ENCODE measurements around the gene TBC1D4. TPM values are rescaled to one million over a fixed set of nuclear protein-coding genes. Genes with fewer than 3 reads are reported as not detected.

TBC1D4 gene
- total RNA-seq, 4 donors from 2014 or later: 20.2 to 74.7 (median 30.9) TPM

DNA sequence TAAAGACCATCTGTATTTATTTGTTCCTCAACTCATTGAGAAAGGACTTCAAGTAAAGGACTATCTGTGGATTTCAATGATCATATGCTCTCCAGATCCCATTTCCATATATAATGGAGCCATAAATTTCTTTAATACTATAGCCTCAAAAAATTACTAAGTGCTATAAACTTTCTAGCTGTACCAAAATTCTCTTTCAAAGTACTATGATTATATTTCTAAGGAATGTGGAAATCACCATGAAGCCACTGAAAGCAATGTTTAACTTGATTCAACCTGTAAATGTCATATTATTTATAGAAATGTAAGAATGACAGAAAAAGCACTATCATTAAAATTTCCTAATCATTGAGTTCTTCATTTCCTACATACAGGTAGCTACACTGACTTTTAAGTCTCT lies 20.7 kb downstream of the TBC1D4 start:
- TF ChIP-seq POLR2A (IDR thresholded peaks at IDR 0.05): no peak
- no peaks in the 10 kb centered on the region for H3K9me3 ChIP-seq
- intact Hi-C loops (cut with DNase I; ENCODE audit: low total_unique reads): no loop called here
- H3K27me3 ChIP-seq: no peaks in the 10 kb centered on the region
- H3K27ac ChIP-seq: no peak overlapping the region
- H3K4me3 ChIP-seq: no peak overlapping the region
- no peak for DNase-seq
- H3K36me3 ChIP-seq: no peaks in the 10 kb centered on the region
- no peaks in the 10 kb centered on the region for H3K4me1 ChIP-seq

GRCh38 chr13:75460644-75461043 lies 21.3 kb downstream of the TBC1D4 start:
- no peak overlapping the region for H3K4me3 ChIP-seq
- H3K36me3 ChIP-seq: no peaks in the 10 kb centered on the region
- no peak overlapping the region for H3K27ac ChIP-seq
- TF ChIP-seq, protein P1, sequence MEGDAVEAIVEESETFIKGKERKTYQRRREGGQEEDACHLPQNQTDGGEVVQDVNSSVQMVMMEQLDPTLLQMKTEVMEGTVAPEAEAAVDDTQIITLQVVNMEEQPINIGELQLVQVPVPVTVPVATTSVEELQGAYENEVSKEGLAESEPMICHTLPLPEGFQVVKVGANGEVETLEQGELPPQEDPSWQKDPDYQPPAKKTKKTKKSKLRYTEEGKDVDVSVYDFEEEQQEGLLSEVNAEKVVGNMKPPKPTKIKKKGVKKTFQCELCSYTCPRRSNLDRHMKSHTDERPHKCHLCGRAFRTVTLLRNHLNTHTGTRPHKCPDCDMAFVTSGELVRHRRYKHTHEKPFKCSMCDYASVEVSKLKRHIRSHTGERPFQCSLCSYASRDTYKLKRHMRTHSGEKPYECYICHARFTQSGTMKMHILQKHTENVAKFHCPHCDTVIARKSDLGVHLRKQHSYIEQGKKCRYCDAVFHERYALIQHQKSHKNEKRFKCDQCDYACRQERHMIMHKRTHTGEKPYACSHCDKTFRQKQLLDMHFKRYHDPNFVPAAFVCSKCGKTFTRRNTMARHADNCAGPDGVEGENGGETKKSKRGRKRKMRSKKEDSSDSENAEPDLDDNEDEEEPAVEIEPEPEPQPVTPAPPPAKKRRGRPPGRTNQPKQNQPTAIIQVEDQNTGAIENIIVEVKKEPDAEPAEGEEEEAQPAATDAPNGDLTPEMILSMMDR (IDR thresholded peaks at IDR 0.05): no peak
- TF ChIP-seq POLR2A (IDR thresholded peaks at IDR 0.05): no peak
- DNase-seq: no peak
- no peaks in the 10 kb centered on the region for H3K27me3 ChIP-seq
- intact Hi-C loops (cut with DNase I; ENCODE audit: low total_unique reads): no loop called here
- no peaks in the 10 kb centered on the region for H3K9me3 ChIP-seq
- H3K4me1 ChIP-seq: no peaks in the 10 kb centered on the region

DNA sequence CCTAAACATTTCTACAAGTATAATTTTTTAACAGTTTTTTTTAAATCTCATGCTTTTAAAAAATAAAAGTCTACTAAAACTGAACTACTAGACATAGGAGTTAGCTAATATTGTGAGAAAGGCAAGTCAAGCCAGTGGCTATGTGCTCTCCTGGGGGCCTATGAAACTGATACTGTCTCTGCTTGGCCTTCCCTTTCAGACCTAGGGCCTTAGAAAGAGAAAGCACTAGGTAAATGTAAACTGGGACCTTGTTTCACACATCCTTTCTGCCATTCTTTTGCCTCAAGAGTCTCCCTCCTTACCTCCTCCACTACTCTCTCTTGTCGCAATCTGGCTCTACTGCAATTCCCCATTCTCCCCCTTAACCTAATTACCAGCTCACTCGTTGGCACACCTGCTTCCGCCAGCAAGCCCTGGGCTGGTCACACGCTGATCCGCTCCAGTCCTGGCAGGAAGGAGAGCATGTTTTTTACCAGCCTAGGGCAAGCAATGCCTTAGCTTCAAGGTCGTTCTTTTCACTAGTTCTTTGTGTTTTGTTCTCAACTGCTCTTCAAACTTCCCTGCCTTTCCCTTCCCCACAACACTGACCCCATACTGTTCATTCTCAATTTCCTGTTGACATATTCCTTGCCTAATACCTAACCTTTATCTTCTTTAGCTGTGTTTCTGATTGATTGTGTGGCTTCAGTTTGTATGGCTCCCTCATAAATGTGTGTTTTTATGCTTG lies 23.1 kb downstream of the TBC1D4 start:
- Histone ChIP-seq H3K27ac (no peak overlapping the region), H3K36me3 (no peaks in the 10 kb centered on the region), H3K27me3 (no peaks in the 10 kb centered on the region), H3K4me3 (no peak overlapping the region), H3K9me3 (no peaks in the 10 kb centered on the region), H3K4me1 (no peaks in the 10 kb centered on the region)
- intact Hi-C loops (cut with DNase I; ENCODE audit: low total_unique reads): no loop called here
- TF ChIP-seq POLR2A (IDR thresholded peaks at IDR 0.05): no peak
- TF ChIP-seq, protein P1 (IDR thresholded peaks at IDR 0.05): no peak
- DNase-seq: no peak

GRCh38 chr13:75455962-75456361 lies 26.0 kb downstream of the TBC1D4 start:
- Histone ChIP-seq H3K27me3 (no peaks in the 10 kb centered on the region), H3K4me3 (no peak overlapping the region), H3K36me3 (no peaks in the 10 kb centered on the region), H3K4me1 (no peaks in the 10 kb centered on the region), H3K27ac (no peak overlapping the region), H3K9me3 (no peaks in the 10 kb centered on the region)
- intact Hi-C loops (cut with DNase I; ENCODE audit: low total_unique reads): no loop called here
- TF ChIP-seq, protein P1 (IDR thresholded peaks at IDR 0.05): no peak
- no peak for TF ChIP-seq POLR2A (IDR thresholded peaks at IDR 0.05)
- DNase-seq: no peak

DNA sequence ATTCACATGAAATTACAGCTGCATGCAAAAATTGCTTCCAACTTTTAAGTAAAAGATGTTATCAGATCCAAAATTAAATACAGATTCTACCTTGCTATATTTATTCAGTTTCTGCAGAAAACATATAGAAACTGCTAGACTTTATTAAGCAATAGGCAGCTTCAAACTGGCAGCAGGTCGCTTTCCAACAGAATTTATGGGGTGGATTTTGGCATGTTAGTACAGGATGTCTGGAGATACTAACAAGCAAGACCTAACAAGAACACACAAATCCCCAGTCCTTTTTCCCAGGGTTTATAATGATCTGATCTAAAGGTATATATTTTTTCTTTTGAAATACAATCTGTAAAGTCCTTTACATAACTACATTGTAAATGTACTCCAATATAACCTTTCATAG lies 27.5 kb downstream of the TBC1D4 start:
- no peak overlapping the region for H3K27ac ChIP-seq
- no peak overlapping the region for H3K4me3 ChIP-seq
- H3K9me3 ChIP-seq: no peaks in the 10 kb centered on the region
- H3K27me3 ChIP-seq: no peaks in the 10 kb centered on the region
- no peak for TF ChIP-seq POLR2A (IDR thresholded peaks at IDR 0.05)
- TF ChIP-seq, protein P1 (IDR thresholded peaks at IDR 0.05): no peak
- H3K4me1 ChIP-seq: no peaks in the 10 kb centered on the region
- H3K36me3 ChIP-seq: no peaks in the 10 kb centered on the region
- DNase-seq: no peak
- intact Hi-C loops (cut with DNase I; ENCODE audit: low total_unique reads): no loop called here

Measured in uterus (tissue), 4 donors.